ENCODE measurements around the gene MIPEP. TPM values are rescaled to one million over a fixed set of nuclear protein-coding genes. Genes with fewer than 3 reads are reported as not detected.

MIPEP gene
- total RNA-seq, 1 donor from 2014 or later = 14.0 TPM

DNA sequence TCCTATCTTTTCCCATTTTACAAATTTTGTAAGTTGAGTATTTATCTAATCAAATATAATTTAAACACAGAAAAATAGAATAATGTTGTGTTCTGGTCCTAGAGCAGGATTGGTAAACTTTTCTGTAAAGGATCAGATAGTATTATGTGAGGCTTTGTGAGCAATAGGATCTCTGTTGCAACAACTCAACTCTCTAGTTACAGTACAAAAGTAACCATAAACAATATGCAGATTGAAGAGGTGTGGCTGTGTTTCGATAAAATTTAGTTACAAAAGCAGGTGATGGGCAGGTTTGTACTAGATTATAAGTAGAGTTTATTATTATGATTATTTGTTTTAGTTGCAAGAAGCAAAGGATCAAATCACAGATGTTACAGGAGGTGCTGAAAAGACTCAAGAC is 23.3 kb upstream of the MIPEP start:
- H3K27me3 Mint-ChIP-seq (ENCODE audit: unreplicated experiment) = no peaks in the 10 kb centered on the region

DNA sequence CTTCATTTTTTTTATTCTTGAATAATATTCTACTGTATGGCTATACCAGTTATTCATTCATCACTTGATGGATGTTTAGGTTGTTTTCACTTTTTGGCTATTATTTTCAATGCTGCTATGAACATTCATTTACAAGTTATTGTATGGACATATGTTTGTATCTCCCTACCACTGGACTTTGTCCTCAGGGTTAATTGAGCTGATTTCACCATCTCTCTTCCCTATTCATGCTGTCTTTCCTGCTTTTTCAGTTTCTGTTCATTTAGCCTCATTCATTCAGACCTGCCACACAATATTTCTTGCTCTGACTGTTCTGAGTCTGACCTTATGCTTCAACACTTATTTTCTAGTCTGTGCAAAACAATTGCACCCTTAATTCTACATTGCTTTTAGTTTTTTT is 20.4 kb upstream of the MIPEP start:
- DNase-seq (ENCODE audit: extremely low spot score, unreplicated experiment) = no peak
- H3K4me1 Mint-ChIP-seq (ENCODE audit: unreplicated experiment) = no peaks in the 10 kb centered on the region
- H3K27ac Mint-ChIP-seq (ENCODE audit: unreplicated experiment) = no peak overlapping the region
- TF ChIP-seq, protein P1, sequence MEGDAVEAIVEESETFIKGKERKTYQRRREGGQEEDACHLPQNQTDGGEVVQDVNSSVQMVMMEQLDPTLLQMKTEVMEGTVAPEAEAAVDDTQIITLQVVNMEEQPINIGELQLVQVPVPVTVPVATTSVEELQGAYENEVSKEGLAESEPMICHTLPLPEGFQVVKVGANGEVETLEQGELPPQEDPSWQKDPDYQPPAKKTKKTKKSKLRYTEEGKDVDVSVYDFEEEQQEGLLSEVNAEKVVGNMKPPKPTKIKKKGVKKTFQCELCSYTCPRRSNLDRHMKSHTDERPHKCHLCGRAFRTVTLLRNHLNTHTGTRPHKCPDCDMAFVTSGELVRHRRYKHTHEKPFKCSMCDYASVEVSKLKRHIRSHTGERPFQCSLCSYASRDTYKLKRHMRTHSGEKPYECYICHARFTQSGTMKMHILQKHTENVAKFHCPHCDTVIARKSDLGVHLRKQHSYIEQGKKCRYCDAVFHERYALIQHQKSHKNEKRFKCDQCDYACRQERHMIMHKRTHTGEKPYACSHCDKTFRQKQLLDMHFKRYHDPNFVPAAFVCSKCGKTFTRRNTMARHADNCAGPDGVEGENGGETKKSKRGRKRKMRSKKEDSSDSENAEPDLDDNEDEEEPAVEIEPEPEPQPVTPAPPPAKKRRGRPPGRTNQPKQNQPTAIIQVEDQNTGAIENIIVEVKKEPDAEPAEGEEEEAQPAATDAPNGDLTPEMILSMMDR (IDR thresholded peaks at IDR 0.05) = no peak
- H3K27me3 Mint-ChIP-seq (ENCODE audit: unreplicated experiment) = no peaks in the 10 kb centered on the region
- no peak overlapping the region for H3K4me3 Mint-ChIP-seq (ENCODE audit: unreplicated experiment)
- no peaks in the 10 kb centered on the region for H3K9me3 Mint-ChIP-seq (ENCODE audit: unreplicated experiment)
- H3K36me3 Mint-ChIP-seq (ENCODE audit: unreplicated experiment) = no peaks in the 10 kb centered on the region

More for the DNA sequence above, 23.3 kb upstream of the MIPEP start:
- TF ChIP-seq, protein P1 (IDR thresholded peaks at IDR 0.05) = no peak
- H3K9me3 Mint-ChIP-seq (ENCODE audit: unreplicated experiment) = peaks cover 6% of the 10 kb centered on the region
- no peak for DNase-seq (ENCODE audit: extremely low spot score, unreplicated experiment)
- no peaks in the 10 kb centered on the region for H3K4me1 Mint-ChIP-seq (ENCODE audit: unreplicated experiment)
- no peak overlapping the region for H3K27ac Mint-ChIP-seq (ENCODE audit: unreplicated experiment)
- no peaks in the 10 kb centered on the region for H3K36me3 Mint-ChIP-seq (ENCODE audit: unreplicated experiment)
- no peak overlapping the region for H3K4me3 Mint-ChIP-seq (ENCODE audit: unreplicated experiment)

DNA sequence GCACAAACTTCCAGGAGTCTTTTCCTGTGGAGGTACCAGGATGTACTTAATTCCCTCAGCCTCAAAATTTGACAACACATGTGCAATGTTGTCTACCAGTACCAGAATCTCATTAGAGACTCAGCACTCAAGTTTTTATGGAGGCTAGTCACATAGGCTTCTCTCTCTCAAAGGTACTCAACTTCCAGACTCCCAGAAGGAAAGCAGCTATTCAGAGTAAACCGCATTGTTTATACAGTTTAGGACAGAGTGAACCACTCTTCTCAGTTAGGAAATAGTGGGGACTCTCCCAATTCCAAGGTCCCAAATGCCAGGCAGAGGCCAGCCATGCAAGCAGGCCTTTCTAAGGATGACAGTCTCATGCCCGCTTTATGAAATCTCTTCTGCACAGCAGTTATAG is 16.6 kb upstream of the MIPEP start:
- Mint-ChIP-seq H3K27me3 (ENCODE audit: unreplicated experiment) (no peaks in the 10 kb centered on the region), H3K4me1 (ENCODE audit: unreplicated experiment) (peaks cover 8% of the 10 kb centered on the region), H3K9me3 (ENCODE audit: unreplicated experiment) (no peaks in the 10 kb centered on the region), H3K27ac (ENCODE audit: unreplicated experiment) (no peak overlapping the region), H3K36me3 (ENCODE audit: unreplicated experiment) (no peaks in the 10 kb centered on the region), H3K4me3 (ENCODE audit: unreplicated experiment) (no peak overlapping the region)
- no peak for DNase-seq (ENCODE audit: extremely low spot score, unreplicated experiment)
- TF ChIP-seq, protein P1 (IDR thresholded peaks at IDR 0.05) = no peak

DNA sequence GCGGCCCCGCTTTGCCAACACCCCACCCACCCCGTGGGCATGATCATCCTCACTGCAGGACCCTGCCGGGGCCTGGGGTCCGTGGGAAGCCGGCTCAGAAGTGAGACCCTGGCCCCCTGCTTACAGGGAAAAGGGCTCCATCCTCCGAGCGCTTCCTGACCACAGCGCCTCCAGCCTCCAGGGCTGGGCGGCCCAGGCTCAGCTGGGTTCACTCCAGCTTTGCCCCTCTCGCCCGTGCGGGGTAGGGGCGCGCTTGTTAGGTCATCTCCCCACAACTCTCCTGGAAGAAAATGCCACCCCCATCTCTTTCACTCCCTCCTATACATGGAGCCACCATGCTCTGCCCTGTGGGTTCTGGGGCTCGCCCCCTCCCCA is 14.7 kb upstream of the MIPEP start:
- TF ChIP-seq, protein P1 (IDR thresholded peaks at IDR 0.05) = no peak
- DNase-seq (ENCODE audit: extremely low spot score, unreplicated experiment) = no peak
- Mint-ChIP-seq H3K27me3 (ENCODE audit: unreplicated experiment) (no peaks in the 10 kb centered on the region), H3K36me3 (ENCODE audit: unreplicated experiment) (no peaks in the 10 kb centered on the region), H3K27ac (ENCODE audit: unreplicated experiment) (no peak overlapping the region), H3K4me1 (ENCODE audit: unreplicated experiment) (peaks cover 14% of the 10 kb centered on the region), H3K9me3 (ENCODE audit: unreplicated experiment) (no peaks in the 10 kb centered on the region), H3K4me3 (ENCODE audit: unreplicated experiment) (no peak overlapping the region)

DNA sequence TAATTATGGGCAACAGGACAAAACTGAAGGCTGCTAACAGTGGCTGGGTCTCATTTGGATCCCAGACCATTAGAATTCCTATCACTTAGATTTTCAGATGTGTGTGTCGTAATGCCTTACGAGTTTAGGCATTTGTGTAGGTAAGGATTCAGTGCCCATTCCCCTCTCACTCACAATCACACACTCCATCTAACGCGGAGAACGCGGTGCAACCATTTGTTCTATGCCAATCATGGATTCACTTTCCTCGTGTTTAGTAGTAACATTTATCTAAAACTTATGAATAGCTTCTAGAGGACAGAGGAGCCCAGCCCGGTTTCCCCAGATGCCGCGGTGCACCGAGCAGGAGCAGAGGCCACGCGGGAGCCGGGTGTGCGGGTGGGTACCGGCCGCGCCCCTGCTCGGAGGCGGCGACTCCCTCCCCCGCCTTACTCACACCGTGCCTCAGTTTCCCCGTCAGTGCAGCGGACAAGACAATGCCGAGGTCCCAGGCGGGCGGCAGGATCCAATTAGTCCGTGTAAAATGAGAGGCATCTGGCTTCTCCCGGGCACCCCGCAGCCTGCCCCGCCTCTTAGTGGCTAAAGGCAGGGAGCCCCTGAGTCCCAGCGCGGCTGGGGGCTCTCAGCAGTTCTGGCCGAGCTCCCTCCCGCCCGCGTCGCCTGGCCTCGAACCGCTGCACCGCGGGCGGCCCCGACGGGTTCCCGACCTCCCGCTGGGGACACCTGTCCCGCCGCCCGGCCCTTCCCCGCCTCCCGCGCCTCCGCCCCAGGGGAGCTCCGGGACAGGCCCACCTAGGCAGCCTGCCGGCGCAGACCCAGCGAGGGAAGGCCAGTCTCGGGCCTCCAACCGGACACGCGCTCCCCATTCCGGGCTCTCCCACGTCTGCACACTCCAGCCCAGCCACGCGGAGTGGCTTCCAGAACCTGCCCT is 14.0 kb upstream of the MIPEP start:
- Mint-ChIP-seq H3K27me3 (ENCODE audit: unreplicated experiment) (no peaks in the 10 kb centered on the region), H3K27ac (ENCODE audit: unreplicated experiment) (no peak overlapping the region), H3K4me3 (ENCODE audit: unreplicated experiment) (no peak overlapping the region), H3K4me1 (ENCODE audit: unreplicated experiment) (peaks cover 14% of the 10 kb centered on the region), H3K9me3 (ENCODE audit: unreplicated experiment) (no peaks in the 10 kb centered on the region), H3K36me3 (ENCODE audit: unreplicated experiment) (no peaks in the 10 kb centered on the region)
- TF ChIP-seq, protein P1 (IDR thresholded peaks at IDR 0.05) = no peak
- DNase-seq (ENCODE audit: extremely low spot score, unreplicated experiment) = no peak
